IMR-90 (cell line): ENCODE data around the gene ABCC8. TPM values are rescaled to one million over a fixed set of nuclear protein-coding genes. Genes with fewer than 3 reads are reported as not detected.

ENCODE experiments used
- ATAC-seq: fragments of 200-7000 bp; cut with Tn5 transposase; 2 replicates; pipeline ENCODE4 v1.9.1; 2020; ENCODE audit warnings: low read depth, mild to moderate bottlenecking, moderate library complexity
- BruUV-seq: library from RNA; stranded (reverse); fragments of 400-500 nt; replicated peaks from 2 replicates; lab custom pipeline; 2021; lab: Mats Ljungman, UMichigan
- CTCF ChIA-PET: fragments of 300-600 bp; formaldehyde crosslinking; extraction: SDS; loops from one replicate; lab custom pipeline; 2021; ENCODE audit warnings: antibody characterized with exemption; lab: Yijun Ruan, JAX
- POLR2A ChIA-PET: fragments of 300-600 bp; sonication (Branson Sonifier 250); formaldehyde crosslinking; loops from one replicate; lab custom pipeline; 2022; ENCODE audit warnings: antibody characterized with exemption; ENCODE audit not compliant: unreplicated experiment; lab: Charles Lee
- DNase-seq: peaks from one replicate; pipeline ENCODE4 v3.0.0; 2013
- H2AFZ ChIP-seq: replicated peaks from 2 replicates; pipeline ENCODE3; 2013; ENCODE audit warnings: low read length, mild to moderate bottlenecking; ENCODE audit not compliant: poor library complexity
- H2AK5ac ChIP-seq: 2 replicates; pipeline ENCODE4 v1.6.1; 2013; ENCODE audit warnings: low read depth, low read length, inconsistent platforms
- H2AK9ac ChIP-seq: replicated peaks from 2 replicates; pipeline ENCODE3; 2013; ENCODE audit warnings: mild to moderate bottlenecking, low read depth, low read length, moderate library complexity; ENCODE audit not compliant: poor library complexity
- H2BK120ac ChIP-seq: 2 replicates; pipeline ENCODE4 v1.6.1; 2013; ENCODE audit warnings: low read depth, low read length, inconsistent platforms
- H2BK15ac ChIP-seq: 3 replicates; pipeline ENCODE4 v1.6.1; 2013; ENCODE audit warnings: low read depth, low read length, inconsistent platforms
- H2BK20ac ChIP-seq: 2 replicates; pipeline ENCODE4 v1.6.1; 2013; ENCODE audit warnings: low read depth, mild to moderate bottlenecking, inconsistent platforms, low read length, moderate library complexity
- H2BK5ac ChIP-seq: 2 replicates; pipeline ENCODE4 v1.6.1; 2013; ENCODE audit warnings: mild to moderate bottlenecking, low read depth, low read length, inconsistent platforms; ENCODE audit not compliant: poor library complexity, severe bottlenecking
- H3K14ac ChIP-seq: replicated peaks from 2 replicates; pipeline ENCODE4 v1.6.1; 2013; ENCODE audit warnings: low read depth, low read length, inconsistent platforms
- H3K18ac ChIP-seq: 2 replicates; pipeline ENCODE4 v1.6.1; 2013; ENCODE audit warnings: low read depth, low read length, control low read depth
- H3K23ac ChIP-seq: 2 replicates; pipeline ENCODE4 v1.6.1; 2013; ENCODE audit warnings: low read depth, low read length, inconsistent platforms
- H3K27ac ChIP-seq: 2 replicates; pipeline ENCODE4 v1.5.1; 2013; ENCODE audit warnings: mild to moderate bottlenecking, control low read depth, low read length; ENCODE audit not compliant: insufficient read depth
- H3K27me3 ChIP-seq: 2 replicates; pipeline ENCODE4 v1.6.1; 2013; ENCODE audit warnings: low read length; ENCODE audit not compliant: control insufficient read depth, insufficient read depth
- H3K36me3 ChIP-seq: 2 replicates; pipeline ENCODE4 v1.6.1; 2013; ENCODE audit warnings: low read length, mixed read lengths; ENCODE audit not compliant: control insufficient read depth, insufficient read depth
- H3K4ac ChIP-seq: 2 replicates; pipeline ENCODE4 v1.6.1; 2013; ENCODE audit warnings: low read depth, low read length, inconsistent platforms
- H3K4me1 ChIP-seq: 2 replicates; pipeline ENCODE4 v1.6.1; 2013; ENCODE audit warnings: low read length, mixed read lengths; ENCODE audit not compliant: control insufficient read depth, insufficient read depth
- H3K4me2 ChIP-seq: 2 replicates; pipeline ENCODE4 v1.6.1; 2013; ENCODE audit warnings: low read depth, mild to moderate bottlenecking, control low read depth, low read length, moderate library complexity
- H3K4me3 ChIP-seq: 2 replicates; pipeline ENCODE4 v1.5.1; 2013; ENCODE audit warnings: low read depth, mild to moderate bottlenecking, control low read depth, low read length, moderate library complexity; ENCODE audit not compliant: insufficient read depth
- H3K56ac ChIP-seq: 2 replicates; pipeline ENCODE4 v1.6.1; 2013; ENCODE audit warnings: low read length, inconsistent platforms; ENCODE audit not compliant: insufficient read depth; ENCODE audit errors: extremely low read depth
- H3K79me1 ChIP-seq, 2 experiments: 2 replicates each; pipeline ENCODE4 v1.6.1; 2013; ENCODE audit warnings: low read length in 2 of 2, inconsistent platforms in 1 of 2, low read depth in 1 of 2
- H3K9ac ChIP-seq: 2 replicates; pipeline ENCODE4 v1.6.1; 2013; ENCODE audit warnings: low read depth, low read length, control low read depth
- H3K9me1 ChIP-seq: 2 replicates; pipeline ENCODE4 v1.6.1; 2013; ENCODE audit warnings: low read length, inconsistent platforms; ENCODE audit not compliant: insufficient read depth
- H3K9me3 ChIP-seq: 2 replicates; pipeline ENCODE4 v1.6.1; 2013; ENCODE audit warnings: low read length; ENCODE audit not compliant: control insufficient read depth, insufficient read depth
- H4K20me1 ChIP-seq: 2 replicates; pipeline ENCODE4 v1.6.1; 2013; ENCODE audit warnings: low read length, inconsistent platforms; ENCODE audit not compliant: insufficient read depth
- H4K5ac ChIP-seq: 2 replicates; pipeline ENCODE4 v1.6.1; 2013; ENCODE audit warnings: mild to moderate bottlenecking, low read depth, low read length, control low read depth
- H4K8ac ChIP-seq, 2 experiments: 2 replicates each; pipeline ENCODE4 v1.6.1; 2013; ENCODE audit warnings: low read depth in 2 of 2, low read length in 2 of 2, control low read depth in 1 of 2, inconsistent platforms in 1 of 2
- H4K91ac ChIP-seq: 2 replicates; pipeline ENCODE4 v1.6.1; 2013; ENCODE audit warnings: low read depth, low read length, inconsistent platforms; ENCODE audit not compliant: insufficient read depth
- BHLHE40 ChIP-seq: fragments of 150-350 bp; IDR thresholded peaks from 2 replicates; pipeline ENCODE4 v1.6.1; 2016; ENCODE audit warnings: mild to moderate bottlenecking, low read depth, low read length
- CEBPB ChIP-seq: IDR thresholded peaks from 2 replicates; pipeline ENCODE4 v1.6.1; 2012; ENCODE audit warnings: low read depth, low read length, improper control_type of control experiment
- CHD1 ChIP-seq: IDR thresholded peaks from 2 replicates; pipeline ENCODE4 v1.6.1; 2012; ENCODE audit warnings: low read depth, low read length, improper control_type of control experiment
- CTCF ChIP-seq: conservative IDR thresholded peaks from 2 replicates; pipeline ENCODE4 v1.5.1; 2012; ENCODE audit warnings: mild to moderate bottlenecking, low read depth, low read length, improper control_type of control experiment
- ELK1 ChIP-seq: fragments of 150-350 bp; IDR thresholded peaks from 2 replicates; pipeline ENCODE4 v1.6.1; 2016; ENCODE audit warnings: low read depth, mild to moderate bottlenecking, low read length, moderate library complexity, borderline replicate concordance
- FOS ChIP-seq: fragments of 150-350 bp; IDR thresholded peaks from 2 replicates; pipeline ENCODE4 v1.6.1; 2016; ENCODE audit warnings: low read depth, low read length
- MAFK ChIP-seq: IDR thresholded peaks from 2 replicates; pipeline ENCODE4 v1.6.1; 2012; ENCODE audit warnings: low read depth, low read length, improper control_type of control experiment
- MAZ ChIP-seq: IDR thresholded peaks from 2 replicates; pipeline ENCODE4 v1.6.1; 2012; ENCODE audit warnings: low read depth, mild to moderate bottlenecking, low read length, improper control_type of control experiment, moderate library complexity, borderline replicate concordance
- MXI1 ChIP-seq: IDR thresholded peaks from 2 replicates; pipeline ENCODE4 v1.6.1; 2012; ENCODE audit warnings: low read depth, mild to moderate bottlenecking, low read length, moderate library complexity, borderline replicate concordance
- NFE2L2 ChIP-seq: fragments of 150-350 bp; IDR thresholded peaks from 2 replicates; pipeline ENCODE4 v1.6.1; 2016; ENCODE audit warnings: low read depth, mild to moderate bottlenecking, low read length
- POLR2A ChIP-seq: IDR thresholded peaks from 2 replicates; pipeline ENCODE4 v1.6.1; 2012; ENCODE audit warnings: mild to moderate bottlenecking, low read depth, low read length
- RAD21 ChIP-seq: IDR thresholded peaks from 2 replicates; pipeline ENCODE4 v1.6.1; 2012; ENCODE audit warnings: low read length, improper control_type of control experiment
- RCOR1 ChIP-seq: IDR thresholded peaks from 2 replicates; pipeline ENCODE4 v1.6.1; 2012; ENCODE audit warnings: mild to moderate bottlenecking, low read length, improper control_type of control experiment; ENCODE audit not compliant: insufficient replicate concordance
- RFX5 ChIP-seq: IDR thresholded peaks from 2 replicates; pipeline ENCODE4 v1.8.0; 2012; ENCODE audit warnings: low read depth, mild to moderate bottlenecking, low read length, moderate library complexity
- SMC3 ChIP-seq: fragments of 150-350 bp; IDR thresholded peaks from 2 replicates; pipeline ENCODE4 v1.6.1; 2016; ENCODE audit warnings: low read depth, mild to moderate bottlenecking, antibody characterized with exemption, low read length, moderate library complexity
- WGBS, 2 experiments: methylation state at CpG; one replicate each; pipeline versions ENCODE4 v1.1.5 to v1.1.7; 2013; ENCODE audit warnings: missing lambda C conversion rate in 2 of 2; ENCODE audit not compliant: insufficient read length in 1 of 2; ENCODE audit errors: extremely low coverage in 2 of 2; 5-methylcytosine and 5-hydroxymethylcytosine counted together
- dilution Hi-C: fragments of 300-500 bp; cut with HindIII; formaldehyde crosslinking; loops from one replicate; pipeline ENCODE4 v1.14.3; 2018; ENCODE audit warnings: low sequenced_read_pairs; ENCODE audit not compliant: unreplicated experiment
- in situ Hi-C: fragments of 300-500 bp; cut with MboI; formaldehyde crosslinking; loops from 3 replicates; pipeline ENCODE4 v1.14.3; 2019; ENCODE audit warnings: low sequenced_read_pairs, inconsistent platforms, mixed read lengths
- intact Hi-C: fragments of 100-400 bp; cut with micrococcal nuclease; formaldehyde crosslinking; loops from 2 replicates; pipeline ENCODE4 v1.10.0; 2022
- polyA plus RNA-seq, 3 experiments: library from polyadenylated mRNA; depleted of rRNA; stranded (reverse); fragments of >200 nt; gene quantifications; 2 replicates each; pipeline ENCODE4 v1.2.3, GENCODE V29; 2012; ENCODE audit warnings: low replicate concordance in 1 of 3
- total RNA-seq: library from RNA; depleted of rRNA; stranded (reverse); fragments of >200 nt; gene quantifications from 2 replicates; pipeline ENCODE4 v1.2.3, GENCODE V29; 2012

Gene ABCC8
- total and polyA plus RNA-seq, 2 of the 4 experiments (the other 2 are of a cell fraction) = not detected

GRCh38 chr11:17516551-17517150, 40.0 kb upstream of the ABCC8 start:
- H3K79me1 ChIP-seq = no peaks in the 10 kb centered on the region
- H3K14ac ChIP-seq = no peak overlapping the region
- H4K8ac ChIP-seq = no peak overlapping the region
- no peak overlapping the region for H3K4me3 ChIP-seq
- intact Hi-C loops = no loop called here
- TF ChIP-seq CEBPB (no peak), ELK1 (no peak), CHD1 (no peak), MAZ (no peak), MAFK (no peak), RCOR1 (no peak), CTCF (no peak), RAD21 (no peak), MXI1 (no peak), POLR2A (no peak), NFE2L2 (no peak), RFX5 (no peak), SMC3 (no peak), FOS (no peak), BHLHE40 (no peak)
- no peak overlapping the region for H2BK20ac ChIP-seq
- H3K9me3 ChIP-seq = no peaks in the 10 kb centered on the region
- no peak overlapping the region for H2BK5ac ChIP-seq
- H3K4ac ChIP-seq = no peak overlapping the region
- H3K4me2 ChIP-seq = no peak overlapping the region
- H3K56ac ChIP-seq = no peak overlapping the region
- H2AK5ac ChIP-seq = no peak overlapping the region
- no peak overlapping the region for H3K27ac ChIP-seq
- H3K36me3 ChIP-seq = no peaks in the 10 kb centered on the region
- no peak overlapping the region for H3K9ac ChIP-seq
- no peak overlapping the region for H2BK15ac ChIP-seq
- WGBS, 2 experiments = 0% methylated on average over 1 of the region's 7 CpGs; no CpG with 5 or more reads in 1 of the 2 experiments
- POLR2A ChIA-PET = no interaction called here
- CTCF ChIA-PET = no interaction called here
- no peaks in the 10 kb centered on the region; the same call in 1 of the 2 replicates for H3K9me1 ChIP-seq
- dilution Hi-C loops = no loop called here
- H3K4me1 ChIP-seq = no peaks in the 10 kb centered on the region
- H3K23ac ChIP-seq = no peak overlapping the region
- DNase-seq (no peak), ATAC-seq (no peak)
- no peak overlapping the region for H2AFZ ChIP-seq
- H4K5ac ChIP-seq = no peak overlapping the region
- H2BK120ac ChIP-seq = no peak overlapping the region
- no peak overlapping the region for H3K18ac ChIP-seq
- no peaks in the 10 kb centered on the region for H4K20me1 ChIP-seq
- in situ Hi-C loops = loop anchor here (25.0 kb wide), 1 partner anchor 579 kb away; no protein-coding TSS in a partner anchor
- H3K27me3 ChIP-seq = peaks cover 17% of the 10 kb centered on the region
- no peak overlapping the region for H4K91ac ChIP-seq
- no peak overlapping the region for H2AK9ac ChIP-seq
- no TSS peak for BruUV-seq
